HepG2 (cell line): Measurements from ENCODE around the gene URAD. TPM values are rescaled to one million over a fixed set of nuclear protein-coding genes. Genes with fewer than 3 reads are reported as not detected.

Experiments
- HMG20A ChIP-seq: IDR thresholded peaks from 2 replicates; pipeline ENCODE4 v1.6.1; 2016; ENCODE audit warnings: borderline replicate concordance
- HOXA9 ChIP-seq: sonication (generic); formaldehyde crosslinking; IDR thresholded peaks from 2 replicates; pipeline ENCODE4 v1.8.1; 2022; ENCODE audit warnings: missing genetic modification reagents, mild to moderate bottlenecking, moderate library complexity, borderline replicate concordance
- KDM2A ChIP-seq: sonication (generic); formaldehyde crosslinking; IDR thresholded peaks from 2 replicates; pipeline ENCODE4 v1.4.0; 2020; ENCODE audit warnings: low read depth, missing genetic modification reagents, borderline replicate concordance
- KIAA2018 ChIP-seq: sonication (generic); formaldehyde crosslinking; IDR thresholded peaks from 2 replicates; pipeline ENCODE4 v1.5.0; 2020; ENCODE audit warnings: mild to moderate bottlenecking, missing genetic modification reagents, borderline replicate concordance
- MED8 ChIP-seq: sonication (generic); formaldehyde crosslinking; IDR thresholded peaks from 2 replicates; pipeline ENCODE4 v1.8.1; 2023; ENCODE audit warnings: mild to moderate bottlenecking, missing genetic modification reagents; ENCODE audit not compliant: insufficient replicate concordance
- PRPF4 ChIP-seq: fragments of 200-400 bp; formaldehyde crosslinking; IDR thresholded peaks from 2 replicates; pipeline ENCODE4 v1.6.1; 2016; ENCODE audit warnings: low read length, low read depth; ENCODE audit not compliant: poor library complexity, severe bottlenecking
- SIN3A ChIP-seq: IDR thresholded peaks from 2 replicates; pipeline ENCODE4 v1.6.1; 2011; ENCODE audit warnings: low read depth, mild to moderate bottlenecking, control low read depth, low read length, borderline replicate concordance
- UBTF ChIP-seq: sonication (generic); formaldehyde crosslinking; IDR thresholded peaks from 2 replicates; pipeline ENCODE4 v1.4.0; 2020; ENCODE audit warnings: mild to moderate bottlenecking, missing genetic modification reagents
- ZNF501 ChIP-seq: sonication (generic); formaldehyde crosslinking; IDR thresholded peaks from 2 replicates; pipeline ENCODE4 v1.5.1; 2020; ENCODE audit warnings: mild to moderate bottlenecking, moderate library complexity, missing genetic modification reagents
- ZNF570 ChIP-seq: sonication (generic); formaldehyde crosslinking; IDR thresholded peaks from 2 replicates; pipeline ENCODE4 v1.4.0; 2020; ENCODE audit warnings: mild to moderate bottlenecking, missing genetic modification reagents, borderline replicate concordance
- ZNF609 ChIP-seq: sonication (generic); formaldehyde crosslinking; IDR thresholded peaks from 2 replicates; pipeline ENCODE4 v1.4.0; 2020; ENCODE audit warnings: mild to moderate bottlenecking, missing genetic modification reagents, borderline replicate concordance
- polyA plus RNA-seq, 8 experiments: library from polyadenylated mRNA; depleted of rRNA in 3 of 8; stranded (reverse) in 7 of 8; unstranded in 1 of 8; fragments of >200 nt; fragmentation: Illumina TruSeq in 4 of 8; extraction: Trizol in 4 of 8; gene quantifications; 2 replicates each; pipeline versions ENCODE4 v1.2.1 to v1.2.3, GENCODE V29; 2011 to 2016; ENCODE audit warnings: low read depth in 4 of 8, missing spikeins in 1 of 8, mixed read lengths in 1 of 8; ENCODE audit not compliant: insufficient read depth in 1 of 8
- total RNA-seq, 5 experiments: library from RNA; depleted of rRNA; stranded (reverse); fragments of >200 nt; fragmentation: Illumina TruSeq; extraction: Trizol; gene quantifications; 2 replicates each; pipeline ENCODE4 v1.2.3, GENCODE V29; 2016; ENCODE audit warnings: low read depth in 1 of 5

The URAD gene
- total and polyA plus RNA-seq, 2 of the 13 experiments (the other 11 are each of a cell fraction or from before 2014, with no cell fraction given): not detected

GRCh38 chr13:28012896-28013295 lies 24.4 kb upstream of the URAD start (continued):
- TF ChIP-seq KIAA2018 (CRISPR knock-in tag): no peak
- no peak for TF ChIP-seq HOXA9 (CRISPR knock-in tag)
- no peak for TF ChIP-seq UBTF (CRISPR knock-in tag)
- no peak for TF ChIP-seq SIN3A
- no peak for TF ChIP-seq HMG20A
- no peak for TF ChIP-seq ZNF501 (CRISPR knock-in tag)
- no peak for TF ChIP-seq MED8 (CRISPR knock-in tag)
- no peak for TF ChIP-seq ZNF570
- TF ChIP-seq ZNF609 (CRISPR knock-in tag): no peak
- no peak for TF ChIP-seq PRPF4
- TF ChIP-seq KDM2A (CRISPR knock-in tag): no peak
